ENCODE measurements around the gene DENND1A.
"Not testable (repeated sequence)": the region's sequence is repeated elsewhere in the genome, so short reads cannot be mapped to it uniquely, and the experiment has no call there.

The DENND1A gene

GRCh38 chr9:123410281-123410910, 519.5 kb downstream of the DENND1A start:
- DNase-seq (ENCODE audit: low read depth): no peak

GRCh38 chr9:123408313-123409262, 521.3 kb downstream of the DENND1A start:
- DNase-seq (ENCODE audit: low read depth): no peak

GRCh38 chr9:123407217-123407851, 522.6 kb downstream of the DENND1A start:
- no peak for DNase-seq (ENCODE audit: low read depth)

- DNase-seq (ENCODE audit: low read depth): no peak
These were observed 523.2 kb downstream of the DENND1A start for GRCh38 chr9:123406691-123407216.

- no peak for DNase-seq (ENCODE audit: low read depth)
These were observed 523.9 kb downstream of the DENND1A start for GRCh38 chr9:123406016-123406415.

- DNase-seq (ENCODE audit: low read depth): no peak
These were observed 526.9 kb downstream of the DENND1A start for GRCh38 chr9:123402981-123403509.

- DNase-seq (ENCODE audit: low read depth): peak; percentile 24
These were observed 527.9 kb downstream of the DENND1A start for GRCh38 chr9:123401879-123402513.

GRCh38 chr9:123400926-123401503, 528.9 kb downstream of the DENND1A start:
- DNase-seq (ENCODE audit: low read depth): no peak

GRCh38 chr9:123399803-123400378, 530.0 kb downstream of the DENND1A start:
- DNase-seq (ENCODE audit: low read depth): no peak

GRCh38 chr9:123398938-123399337, 531.0 kb downstream of the DENND1A start:
- not testable (repeated sequence) for DNase-seq (ENCODE audit: low read depth)

GRCh38 chr9:123397975-123398374, 532.0 kb downstream of the DENND1A start:
- DNase-seq (ENCODE audit: low read depth): no peak

- no peak for DNase-seq (ENCODE audit: low read depth)
These were observed 534.0 kb downstream of the DENND1A start for GRCh38 chr9:123395689-123396511.

- no peak for DNase-seq (ENCODE audit: low read depth)
These were observed 534.6 kb downstream of the DENND1A start for GRCh38 chr9:123395276-123395688.

GRCh38 chr9:123394291-123395235, 535.4 kb downstream of the DENND1A start:
- no peak for DNase-seq (ENCODE audit: low read depth)

- DNase-seq (ENCODE audit: low read depth): no peak
These were observed 537.1 kb downstream of the DENND1A start for GRCh38 chr9:123392802-123393201.

GRCh38 chr9:123391946-123392345, 538.0 kb downstream of the DENND1A start:
- no peak for DNase-seq (ENCODE audit: low read depth)

- no peak for DNase-seq (ENCODE audit: low read depth)
These were observed 538.7 kb downstream of the DENND1A start for GRCh38 chr9:123391233-123391632.

- no peak for DNase-seq (ENCODE audit: low read depth)
These were observed 539.4 kb downstream of the DENND1A start for GRCh38 chr9:123390337-123391135.
